ENCODE results near the gene BATF2. TPM values are rescaled to one million over a fixed set of nuclear protein-coding genes. Genes with fewer than 3 reads are reported as not detected.
A peak's percentile ranks its signal among the peaks of the same experiment; 100 is the strongest.
"Not testable (repeated sequence)": the region's sequence is repeated elsewhere in the genome, so short reads cannot be mapped to it uniquely, and the experiment has no call there.

Gene BATF2
- total and polyA plus RNA-seq, 9 donors, result 1.4 to 3.4 (median 2.3) TPM

DNA sequence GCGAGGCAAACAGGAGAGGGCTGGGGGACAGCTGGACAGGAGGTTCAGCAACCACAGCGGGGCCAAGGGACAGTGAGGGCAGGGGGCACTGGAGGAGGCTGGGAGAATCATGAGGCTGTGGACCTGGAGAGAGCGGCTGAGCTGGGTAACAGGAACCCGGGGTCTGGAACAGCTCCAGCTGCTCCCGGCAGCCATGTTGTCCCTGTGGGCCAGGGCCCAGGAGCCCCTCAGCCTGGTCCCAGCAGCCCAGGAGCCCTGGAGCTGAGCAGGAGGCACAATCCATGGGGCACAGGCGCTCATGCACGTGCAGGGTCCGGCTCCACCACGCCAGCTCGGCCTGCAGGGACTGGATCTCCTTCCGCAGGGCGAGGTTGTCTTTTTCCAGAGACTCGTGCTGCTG is 7.4 kb downstream of the BATF2 start:
- Histone ChIP-seq H3K9me3 (no peaks in the 10 kb centered on the region), H3K4me3 (no peak overlapping the region), H3K36me3 (no peaks in the 10 kb centered on the region), H3K27ac (no peak overlapping the region), H3K27me3 (no peaks in the 10 kb centered on the region), H3K4me1 (ENCODE audit: insufficient read depth) (no peaks in the 10 kb centered on the region)
- no peak for DNase-seq
- TF ChIP-seq CTCF (IDR thresholded peaks at IDR 0.05), result no peak
- intact Hi-C loops (cut with DNase I), result loop anchor here in 1 of 4 donors (10.0 kb wide), 1 partner anchor 55 kb away; the partner anchor contains the start of gene GPHA2
- 86 to 88% (median 87%) methylated on average over 13 of the region's 13 CpGs for WGBS, 3 donors

- Histone ChIP-seq H3K36me3 (no peaks in the 10 kb centered on the region), H3K27ac (no peak overlapping the region), H3K4me3 (no peak overlapping the region), H3K4me1 (ENCODE audit: insufficient read depth) (no peaks in the 10 kb centered on the region), H3K27me3 (no peaks in the 10 kb centered on the region), H3K9me3 (no peaks in the 10 kb centered on the region)
- intact Hi-C loops (cut with DNase I), result loop anchor here in 1 of 4 donors (10.0 kb wide), 1 partner anchor 53 kb away; the partner anchor contains the start of gene GPHA2
- DNase-seq, result no peak
- 72 to 78% (median 74%) methylated on average over 6 of the region's 6 CpGs for WGBS, 3 donors
- TF ChIP-seq EP300 (IDR thresholded peaks at IDR 0.05) (no peak), POLR2A (IDR thresholded peaks at IDR 0.05) (no peak), CTCF (IDR thresholded peaks at IDR 0.05) (no peak)
Observed at GRCh38 chr11:64987998-64988854, 8.5 kb downstream of the BATF2 start.

GRCh38 chr11:64983339-64983738 is 13.4 kb downstream of the BATF2 start:
- not testable (repeated sequence) for H3K4me1 ChIP-seq (ENCODE audit: insufficient read depth); H3K27ac ChIP-seq; H3K4me3 ChIP-seq; H3K27me3 ChIP-seq; H3K9me3 ChIP-seq; H3K36me3 ChIP-seq; DNase-seq
- intact Hi-C loops (cut with DNase I), result loop anchor here in 1 of 4 donors (10.0 kb wide), 1 partner anchor 49 kb away; the partner anchor contains the start of gene GPHA2
- WGBS, 3 donors, result 62 to 81% (median 62%) methylated on average over 5 of the region's 5 CpGs

- H3K4me1 ChIP-seq (ENCODE audit: insufficient read depth), result peaks cover 3% of the 10 kb centered on the region
- peak in 1 of 5 donors; percentile 9 for DNase-seq
- no peaks in the 10 kb centered on the region for H3K27me3 ChIP-seq
- TF ChIP-seq POLR2A (IDR thresholded peaks at IDR 0.05) (no peak), EP300 (IDR thresholded peaks at IDR 0.05) (no peak), CTCF (IDR thresholded peaks at IDR 0.05) (no peak)
- H3K9me3 ChIP-seq, result peaks cover 0 to 4% of the 10 kb centered on the region in 2 donors
- H3K27ac ChIP-seq, result no peak overlapping the region
- WGBS, 3 donors, result 59 to 74% (median 71%) methylated on average over 2 of the region's 2 CpGs
- no peaks in the 10 kb centered on the region for H3K36me3 ChIP-seq
- no peak overlapping the region for H3K4me3 ChIP-seq
- intact Hi-C loops (cut with DNase I), result no loop called here
Observed at GRCh38 chr11:64976651-64977050, 20.1 kb downstream of the BATF2 start.

GRCh38 chr11:64974124-64974523 is 22.6 kb downstream of the BATF2 start:
- Histone ChIP-seq H3K9me3 (peaks cover 0 to 4% of the 10 kb centered on the region in 2 donors), H3K27ac (no peak overlapping the region), H3K4me3 (no peak overlapping the region), H3K4me1 (ENCODE audit: insufficient read depth) (peaks cover 3% of the 10 kb centered on the region), H3K27me3 (no peaks in the 10 kb centered on the region), H3K36me3 (no peaks in the 10 kb centered on the region)
- WGBS, 3 donors, result 56 to 64% (median 59%) methylated on average over 5 of the region's 5 CpGs
- no peak for DNase-seq
- TF ChIP-seq CTCF (IDR thresholded peaks at IDR 0.05) (no peak), POLR2A (IDR thresholded peaks at IDR 0.05) (no peak)
- intact Hi-C loops (cut with DNase I), result no loop called here

All from ovary (tissue), 9 donors.